Liver (tissue), 9 donors: ENCODE measurements around the gene CSMD2. TPM values are rescaled to one million over a fixed set of nuclear protein-coding genes. Genes with fewer than 3 reads are reported as not detected.

Experiments used
- DNase-seq: peaks from one replicate; pipeline ENCODE4 v3.0.0-alpha.2; 2017; ENCODE audit warnings: low spot score
- H3K27ac ChIP-seq, 2 donors: one replicate each; pipeline ENCODE4 v1.7.0; 2013; ENCODE audit warnings: inconsistent platforms in 2 of 2, low read length in 2 of 2, control low read depth in 1 of 2, low read depth in 1 of 2, mild to moderate bottlenecking in 1 of 2
- H3K27me3 ChIP-seq, 4 donors: one replicate each; pipeline versions ENCODE4 v1.6.1 to v1.7.0; 2013; ENCODE audit warnings: low read length in 3 of 4, inconsistent platforms in 1 of 4, mild to moderate bottlenecking in 1 of 4, moderate library complexity in 1 of 4; ENCODE audit not compliant: control insufficient read depth in 4 of 4, insufficient read depth in 4 of 4
- H3K36me3 ChIP-seq, 4 donors: one replicate each; pipeline versions ENCODE4 v1.6.1 to v1.7.0; 2013; ENCODE audit warnings: low read length in 3 of 4, mild to moderate bottlenecking in 3 of 4, low read depth in 1 of 4, moderate library complexity in 1 of 4; ENCODE audit not compliant: control insufficient read depth in 4 of 4, insufficient read depth in 3 of 4
- H3K4me1 ChIP-seq, 4 donors: one replicate each; pipeline versions ENCODE4 v1.6.1 to v1.7.0; 2013; ENCODE audit warnings: low read length in 3 of 4, mild to moderate bottlenecking in 3 of 4, moderate library complexity in 1 of 4; ENCODE audit not compliant: control insufficient read depth in 4 of 4, insufficient read depth in 4 of 4
- H3K4me3 ChIP-seq, 3 donors: one replicate each; pipeline versions ENCODE4 v1.6.1 to v1.7.0; 2013; ENCODE audit warnings: low read length in 3 of 3, control low read depth in 1 of 3, low read depth in 1 of 3, mild to moderate bottlenecking in 1 of 3
- H3K9ac ChIP-seq, 2 donors: one replicate each; pipeline ENCODE4 v1.7.0; 2013; ENCODE audit warnings: low read length in 2 of 2, mild to moderate bottlenecking in 2 of 2, moderate library complexity in 2 of 2, control low read depth in 1 of 2, low read depth in 1 of 2
- H3K9me3 ChIP-seq, 4 donors: one replicate each; pipeline versions ENCODE4 v1.6.1 to v1.7.0; 2013; ENCODE audit warnings: low read length in 3 of 4; ENCODE audit not compliant: control insufficient read depth in 4 of 4
- ATF3 ChIP-seq: IDR thresholded peaks from 2 replicates; pipeline ENCODE4 v1.6.1; 2016; ENCODE audit warnings: antibody characterized with exemption
- CTCF ChIP-seq: fragments of 150-350 bp; IDR thresholded peaks from 2 replicates; pipeline ENCODE4 v1.5.1; 2017; ENCODE audit warnings: improper control_type of control experiment, low read depth, low read length; ENCODE audit not compliant: missing input control
- EGR1 ChIP-seq, 2 donors: IDR thresholded peaks; 2 replicates each; pipeline ENCODE4 v1.6.1; 2016 to 2018; ENCODE audit warnings: antibody characterized with exemption in 2 of 2, low read depth in 2 of 2
- FOXA1 ChIP-seq: IDR thresholded peaks from 2 replicates; pipeline ENCODE4 v1.6.1; 2016; ENCODE audit warnings: antibody characterized with exemption
- FOXA2 ChIP-seq: IDR thresholded peaks from 2 replicates; pipeline ENCODE4 v1.6.1; 2016; ENCODE audit warnings: antibody characterized with exemption
- GABPA ChIP-seq, 2 donors: IDR thresholded peaks in 1 of 2; conservative IDR thresholded peaks in 1 of 2; 2 replicates each; pipeline ENCODE4 v1.6.1; 2016; ENCODE audit warnings: antibody characterized with exemption in 2 of 2, mild to moderate bottlenecking in 1 of 2, moderate library complexity in 1 of 2
- HNF4A ChIP-seq, 2 donors: conservative IDR thresholded peaks; 2 replicates each; pipeline ENCODE4 v1.6.1; 2016; ENCODE audit warnings: antibody characterized with exemption in 2 of 2, mild to moderate bottlenecking in 2 of 2
- HNF4G ChIP-seq: IDR thresholded peaks from 2 replicates; pipeline ENCODE4 v1.6.1; 2016; ENCODE audit warnings: antibody characterized with exemption
- JUND ChIP-seq, 2 donors: IDR thresholded peaks; 2 replicates each; pipeline ENCODE4 v1.6.1; 2016; ENCODE audit warnings: antibody characterized with exemption in 2 of 2
- MAX ChIP-seq: IDR thresholded peaks from 2 replicates; pipeline ENCODE4 v1.6.1; 2016; ENCODE audit warnings: antibody characterized with exemption
- NR2F2 ChIP-seq: IDR thresholded peaks from 2 replicates; pipeline ENCODE4 v1.6.1; 2016; ENCODE audit warnings: antibody characterized with exemption
- RAD21 ChIP-seq, 2 donors: IDR thresholded peaks; 2 replicates each; pipeline ENCODE4 v1.6.1; 2016; ENCODE audit warnings: antibody characterized with exemption in 2 of 2, mild to moderate bottlenecking in 2 of 2
- REST ChIP-seq: IDR thresholded peaks from 2 replicates; pipeline ENCODE4 v1.6.1; 2016; ENCODE audit warnings: antibody characterized with exemption, mild to moderate bottlenecking
- RXRA ChIP-seq, 2 donors: IDR thresholded peaks; 2 replicates each; pipeline ENCODE4 v1.6.1; 2017 to 2018; ENCODE audit warnings: antibody characterized with exemption in 2 of 2, mild to moderate bottlenecking in 1 of 2
- SP1 ChIP-seq: IDR thresholded peaks from 2 replicates; pipeline ENCODE4 v1.6.1; 2018; ENCODE audit warnings: antibody characterized with exemption, mild to moderate bottlenecking
- TAF1 ChIP-seq: conservative IDR thresholded peaks from 2 replicates; pipeline ENCODE4 v1.6.1; 2016; ENCODE audit warnings: antibody characterized with exemption, mild to moderate bottlenecking
- YY1 ChIP-seq: IDR thresholded peaks from 2 replicates; pipeline ENCODE4 v1.6.1; 2016; ENCODE audit warnings: antibody characterized with exemption, mild to moderate bottlenecking
- ZBTB33 ChIP-seq: IDR thresholded peaks from 2 replicates; pipeline ENCODE4 v1.6.1; 2016; ENCODE audit warnings: antibody characterized with exemption
- WGBS: extraction: QIAGEN DNeasy Blood & Tissue Kit; methylation state at CpG from one replicate; pipeline ENCODE4 v1.1.7; 2013; 5-methylcytosine and 5-hydroxymethylcytosine counted together
- polyA plus RNA-seq, 2 donors: library from polyadenylated mRNA; stranded (reverse) in 1 of 2; unstranded in 1 of 2; fragments of 200-250 nt in 1 of 2; fragments of >200 nt in 1 of 2; fragmentation: Nextera tagmentation in 1 of 2; extraction: Ambion mirVana in 1 of 2; gene quantifications; one replicate each; pipeline versions ENCODE4 v1.2.1 to v1.2.3, GENCODE V29; 2013 to 2015
- total RNA-seq, 2 donors: library from RNA; depleted of rRNA; stranded (reverse); fragments of >200 nt; gene quantifications; one replicate each; pipeline ENCODE4 v1.2.3, GENCODE V29; 2014
- donor health status: healthy.
- donor health status: healthy.
- donor health status: healthy.
- donor health status: healthy.
- donor health status: healthy.

Gene CSMD2
- total and polyA plus RNA-seq, 4 donors: 0.08 to 0.09 TPM; not detected in 2

- TF ChIP-seq EGR1 (IDR thresholded peaks at IDR 0.05; ENCODE audit: low read depth in 2 of 2): no peak
Observed at GRCh38 chr1:34052565-34052964, 112.5 kb downstream of the CSMD2 start (continued).

GRCh38 chr1:34050709-34051485 is 114.1 kb downstream of the CSMD2 start:
- WGBS: 83% methylated on average over 3 of the region's 3 CpGs
- peaks cover 0 to 7% (median 0%) of the 10 kb centered on the region in 4 donors for H3K27me3 ChIP-seq
- H3K27ac ChIP-seq: no peak overlapping the region
- H3K9me3 ChIP-seq: peaks cover 3 to 11% (median 5%) of the 10 kb centered on the region in 4 donors
- no peak overlapping the region for H3K4me3 ChIP-seq
- no peaks in the 10 kb centered on the region for H3K36me3 ChIP-seq
- DNase-seq: no peak
- no peaks in the 10 kb centered on the region for H3K4me1 ChIP-seq
- TF ChIP-seq GABPA (IDR thresholded peaks at IDR 0.05 in 1 of 2, conservative IDR thresholded peaks at IDR 0.05 in 1 of 2): no peak
- no peak for TF ChIP-seq NR2F2
- no peak for TF ChIP-seq YY1
- TF ChIP-seq TAF1: no peak
- no peak for TF ChIP-seq HNF4A (conservative IDR thresholded peaks at IDR 0.05)
- no peak for TF ChIP-seq EGR1 (IDR thresholded peaks at IDR 0.05; ENCODE audit: low read depth in 2 of 2)
- no peak for TF ChIP-seq ZBTB33
- TF ChIP-seq JUND (IDR thresholded peaks at IDR 0.05): no peak
- no peak for TF ChIP-seq REST
- no peak for TF ChIP-seq FOXA2
- no peak for TF ChIP-seq MAX
- TF ChIP-seq SP1: no peak
- no peak for TF ChIP-seq CTCF
- no peak for TF ChIP-seq RXRA (IDR thresholded peaks at IDR 0.05)
- TF ChIP-seq RAD21 (IDR thresholded peaks at IDR 0.05): no peak
- TF ChIP-seq FOXA1: no peak
- no peak for TF ChIP-seq HNF4G
- TF ChIP-seq ATF3: no peak
- H3K9ac ChIP-seq: no peak overlapping the region
